K562 (cell line): ENCODE data around the gene RNF31.

Experiments
- ELF2 ChIP-seq: fragments of 250-450 bp; sonication (Bioruptor Pico); IDR thresholded peaks from 2 replicates; pipeline ENCODE4 v1.5.0; 2021; ENCODE audit warnings: mild to moderate bottlenecking
- EZH2 ChIP-seq: IDR thresholded peaks from 2 replicates; pipeline ENCODE4 v1.6.1; 2012; ENCODE audit warnings: low read depth, mild to moderate bottlenecking, inconsistent platforms, low read length, borderline replicate concordance
- SMAD1 ChIP-seq: fragments of 150-350 bp; IDR thresholded peaks from 2 replicates; pipeline ENCODE4 v1.6.1; 2014; ENCODE audit warnings: low read length, low read depth; ENCODE audit not compliant: partially characterized antibody
- TCFL5 ChIP-seq: fragments of 250-450 bp; sonication (Bioruptor Pico); conservative IDR thresholded peaks from 2 replicates; pipeline ENCODE4 v1.6.1; 2021; ENCODE audit warnings: mild to moderate bottlenecking, moderate library complexity, matching md5 sums
- YY1 ChIP-seq, 3 experiments: IDR thresholded peaks; 2 replicates each; pipeline ENCODE4 v1.6.1; 2011; ENCODE audit warnings: low read length in 2 of 3, mild to moderate bottlenecking in 2 of 3, moderate library complexity in 2 of 3, borderline replicate concordance in 1 of 3, control low read depth in 1 of 3, low read depth in 1 of 3; ENCODE audit not compliant: insufficient read depth in 3 of 3, insufficient replicate concordance in 2 of 3, control insufficient read depth in 1 of 3, insufficient read length in 1 of 3; ENCODE audit errors: extremely low read depth in 1 of 3
- ZNF280B ChIP-seq: fragments of 250-450 bp; sonication (Bioruptor Pico); IDR thresholded peaks from 2 replicates; pipeline ENCODE4 v1.5.1; 2021; ENCODE audit warnings: mild to moderate bottlenecking
- ZNF707 ChIP-seq: fragments of 250-450 bp; sonication (Bioruptor Pico); conservative IDR thresholded peaks from 2 replicates; pipeline ENCODE4 v1.8.0; 2022; ENCODE audit warnings: inconsistent platforms, mild to moderate bottlenecking, moderate library complexity
- TF ChIP-seq, protein P1 (sequence below): sonication (generic); formaldehyde crosslinking; IDR thresholded peaks from 2 replicates; pipeline ENCODE4 v1.8.1; 2022; ENCODE audit warnings: missing genetic modification reagents

DNA sequence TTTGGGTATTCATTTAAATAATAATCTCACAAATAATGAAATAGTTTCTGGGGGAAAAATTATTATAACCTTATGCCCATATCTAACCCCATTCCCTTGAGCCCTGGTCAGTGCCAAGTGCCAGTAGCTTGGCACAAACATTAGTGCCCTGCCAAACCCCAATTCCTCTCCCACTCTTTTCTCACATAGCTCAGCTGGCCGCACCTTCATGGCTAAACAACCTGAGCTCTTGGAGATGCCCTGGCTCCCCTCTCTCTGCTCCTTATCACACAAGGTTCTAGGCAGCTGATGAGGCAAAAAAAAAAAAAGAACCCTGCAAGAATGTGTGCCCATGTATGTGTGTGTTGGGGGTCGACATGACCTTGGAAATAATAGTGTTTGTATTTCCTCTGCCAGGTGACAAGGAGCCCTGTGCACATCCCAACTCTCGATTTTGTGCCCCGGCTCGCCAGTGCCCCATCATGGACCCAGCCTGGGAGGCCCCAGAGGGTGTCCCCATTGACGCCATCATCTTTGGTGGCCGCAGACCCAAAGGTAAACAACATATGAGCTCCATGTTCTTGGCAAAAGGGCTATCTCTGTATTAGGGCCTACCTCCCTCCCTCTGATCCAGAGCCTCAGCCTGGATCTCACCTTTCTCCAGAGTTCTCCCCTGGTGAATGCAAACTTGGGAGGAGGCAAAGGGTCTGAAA, 44.8 kb upstream of the RNF31 start:
- TF ChIP-seq ZNF280B, result no peak
- TF ChIP-seq, protein P1, sequence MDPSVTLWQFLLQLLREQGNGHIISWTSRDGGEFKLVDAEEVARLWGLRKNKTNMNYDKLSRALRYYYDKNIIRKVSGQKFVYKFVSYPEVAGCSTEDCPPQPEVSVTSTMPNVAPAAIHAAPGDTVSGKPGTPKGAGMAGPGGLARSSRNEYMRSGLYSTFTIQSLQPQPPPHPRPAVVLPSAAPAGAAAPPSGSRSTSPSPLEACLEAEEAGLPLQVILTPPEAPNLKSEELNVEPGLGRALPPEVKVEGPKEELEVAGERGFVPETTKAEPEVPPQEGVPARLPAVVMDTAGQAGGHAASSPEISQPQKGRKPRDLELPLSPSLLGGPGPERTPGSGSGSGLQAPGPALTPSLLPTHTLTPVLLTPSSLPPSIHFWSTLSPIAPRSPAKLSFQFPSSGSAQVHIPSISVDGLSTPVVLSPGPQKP (CRISPR knock-in tag), result no peak
- no peak for TF ChIP-seq EZH2
- TF ChIP-seq TCFL5, result no peak
- no peak for TF ChIP-seq ZNF707 (CRISPR knock-in tag)
- no peak for TF ChIP-seq YY1 (IDR thresholded peaks at IDR 0.05; ENCODE audit: borderline replicate concordance in 1 of 3, control insufficient read depth in 1 of 3, extremely low read depth in 1 of 3, insufficient read depth in 3 of 3, insufficient read length in 1 of 3, insufficient replicate concordance in 2 of 3, low read depth in 1 of 3, low read length in 2 of 3)
- TF ChIP-seq SMAD1, result no peak
- TF ChIP-seq ELF2, result no peak
